Central memory CD8-positive, alpha-beta T cell (primary cell): Measurements from ENCODE around the gene PDZD2.

ENCODE experiments used
- ATAC-seq: fragments of 150-1000 bp; cut with Tn5 transposase; replicated peaks from 2 replicates; pipeline ENCODE4 v1.10.0; 2022; ENCODE audit warnings: mild to moderate bottlenecking, moderate FRiP score, moderate number of reproducible peaks; ENCODE audit not compliant: poor library complexity, severe bottlenecking; ENCODE audit errors: extremely low read depth
- DNase-seq, 2 donors: peaks; one replicate each; pipeline ENCODE4 v3.0.0; 2021; ENCODE audit warnings: low spot score in 2 of 2
- H3K27ac Mint-ChIP-seq: one replicate; pipeline ENCODE4 v1.8.0; 2022; ENCODE audit warnings: low read depth, mild to moderate bottlenecking, moderate library complexity, mixed read lengths
- H3K27me3 Mint-ChIP-seq: one replicate; pipeline ENCODE4 v1.8.0; 2022; ENCODE audit warnings: mixed read lengths
- H3K36me3 Mint-ChIP-seq: one replicate; pipeline ENCODE4 v1.8.0; 2022; ENCODE audit warnings: mild to moderate bottlenecking, moderate library complexity, mixed read lengths; ENCODE audit not compliant: insufficient read depth
- H3K4me1 Mint-ChIP-seq: one replicate; pipeline ENCODE4 v1.8.0; 2022; ENCODE audit warnings: mixed read lengths
- H3K4me3 Mint-ChIP-seq: one replicate; pipeline ENCODE4 v1.8.0; 2022; ENCODE audit warnings: mild to moderate bottlenecking, moderate library complexity, mixed read lengths
- H3K9me3 Mint-ChIP-seq: one replicate; pipeline ENCODE4 v1.8.0; 2022; ENCODE audit warnings: mixed read lengths

Gene PDZD2

DNA sequence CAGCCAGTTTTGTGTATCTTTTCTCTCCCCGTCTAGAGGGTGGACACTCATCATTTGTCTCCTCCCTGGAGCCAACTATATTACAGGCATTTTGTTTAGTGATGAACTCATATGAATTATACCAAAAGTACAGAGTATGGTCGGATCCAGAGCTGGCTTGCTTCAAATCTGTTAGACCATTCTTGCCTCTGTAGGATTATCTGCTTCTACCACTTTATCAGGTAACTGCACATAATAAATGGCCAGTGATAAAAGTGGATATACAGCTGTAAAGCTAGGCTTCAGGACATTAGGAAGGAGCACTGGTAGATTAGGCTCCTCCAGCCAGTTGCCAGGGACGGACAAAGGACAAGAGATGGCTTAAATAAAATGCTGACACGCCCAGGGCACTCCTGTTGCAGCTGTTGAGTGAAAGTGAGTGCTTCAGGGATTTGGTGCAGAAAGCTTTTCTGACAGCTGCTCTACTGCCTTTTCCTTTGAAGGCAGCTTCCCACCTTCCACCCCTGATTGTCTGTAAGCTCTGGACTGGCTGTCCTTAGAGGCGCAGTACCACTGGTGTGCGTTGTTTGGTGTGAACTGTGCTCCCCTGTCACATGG lies 259.2 kb downstream of the PDZD2 start:
- no peak for ATAC-seq
- DNase-seq: no peak
- Mint-ChIP-seq H3K36me3 (no peaks in the 10 kb centered on the region), H3K9me3 (no peaks in the 10 kb centered on the region), H3K4me1 (no peaks in the 10 kb centered on the region), H3K27me3 (peaks cover 15% of the 10 kb centered on the region), H3K27ac (no peak overlapping the region), H3K4me3 (no peak overlapping the region)

- H3K27me3 Mint-ChIP-seq: peaks cover 21% of the 10 kb centered on the region
- DNase-seq (no peak), ATAC-seq (no peak)
- no peak overlapping the region for H3K4me3 Mint-ChIP-seq
- no peaks in the 10 kb centered on the region for H3K36me3 Mint-ChIP-seq
- no peaks in the 10 kb centered on the region for H3K4me1 Mint-ChIP-seq
- no peak overlapping the region for H3K27ac Mint-ChIP-seq
- no peaks in the 10 kb centered on the region for H3K9me3 Mint-ChIP-seq
Observed at GRCh38 chr5:31900296-31900865, 261.4 kb downstream of the PDZD2 start.

DNA sequence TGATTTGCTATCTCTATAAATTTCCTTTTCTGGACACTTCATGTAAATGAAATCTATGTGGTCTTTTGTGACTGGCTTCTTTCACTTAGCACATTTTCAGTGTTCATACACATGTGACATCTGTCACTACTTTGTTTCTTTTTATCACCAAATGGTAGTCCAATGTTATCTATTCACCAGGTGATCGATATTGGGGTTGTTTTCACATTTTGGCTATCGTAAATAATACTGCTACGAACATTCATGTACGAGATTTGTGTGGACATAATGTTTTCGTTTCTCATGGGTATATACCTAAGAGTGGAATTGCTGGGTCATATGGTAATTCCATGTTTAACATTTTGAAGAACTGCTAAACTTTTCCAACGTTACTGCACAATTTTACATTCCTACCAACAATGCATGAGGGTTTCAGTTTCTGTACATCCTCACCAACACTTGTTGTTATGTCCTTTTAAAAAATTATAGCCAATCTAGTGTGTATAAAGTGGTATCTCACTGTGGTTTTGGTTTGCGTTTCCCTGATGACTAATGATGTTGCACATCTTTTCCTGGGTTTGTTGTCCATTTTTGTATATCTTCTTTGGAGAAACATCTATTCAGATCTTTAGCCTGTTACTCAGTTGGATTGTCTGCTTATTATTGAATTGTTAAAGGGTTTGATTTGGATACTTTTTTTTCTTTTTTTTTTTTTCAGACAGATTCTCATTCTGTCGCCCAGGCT lies 263.0 kb downstream of the PDZD2 start:
- Mint-ChIP-seq H3K36me3 (no peaks in the 10 kb centered on the region), H3K27me3 (peaks cover 26% of the 10 kb centered on the region), H3K4me3 (no peak overlapping the region), H3K4me1 (no peaks in the 10 kb centered on the region), H3K27ac (no peak overlapping the region), H3K9me3 (no peaks in the 10 kb centered on the region)
- no peak for DNase-seq
- no peak for ATAC-seq

- ATAC-seq (no peak), DNase-seq (no peak)
- Mint-ChIP-seq H3K27ac (no peak overlapping the region), H3K4me1 (no peaks in the 10 kb centered on the region), H3K9me3 (no peaks in the 10 kb centered on the region), H3K36me3 (no peaks in the 10 kb centered on the region), H3K27me3 (peaks cover 22% of the 10 kb centered on the region), H3K4me3 (no peak overlapping the region)
Observed at GRCh38 chr5:31908396-31908795, 269.5 kb downstream of the PDZD2 start.

DNA sequence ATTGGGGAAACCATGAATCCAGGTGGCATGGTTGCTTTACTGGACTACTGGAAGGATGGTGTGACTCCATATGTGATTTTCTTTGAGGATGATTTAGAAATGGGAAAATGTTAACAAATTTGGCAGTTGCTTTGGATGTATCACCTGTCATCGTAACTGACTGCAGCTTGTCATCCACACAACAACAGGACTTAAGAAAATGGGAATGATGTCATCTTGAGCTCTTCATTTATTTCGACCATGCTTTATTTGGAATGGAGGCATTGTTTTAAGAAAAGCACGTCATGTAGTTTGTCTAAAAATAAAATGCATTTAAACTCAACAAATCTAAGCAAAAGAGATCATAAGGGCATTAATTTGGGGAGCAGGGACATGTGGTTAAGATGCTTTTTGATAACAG lies 270.1 kb downstream of the PDZD2 start:
- Mint-ChIP-seq H3K36me3 (peaks cover under 1% of the 10 kb centered on the region), H3K4me3 (no peak overlapping the region), H3K4me1 (no peaks in the 10 kb centered on the region), H3K9me3 (no peaks in the 10 kb centered on the region), H3K27ac (no peak overlapping the region), H3K27me3 (peaks cover 22% of the 10 kb centered on the region)
- DNase-seq (no peak), ATAC-seq (no peak)

DNA sequence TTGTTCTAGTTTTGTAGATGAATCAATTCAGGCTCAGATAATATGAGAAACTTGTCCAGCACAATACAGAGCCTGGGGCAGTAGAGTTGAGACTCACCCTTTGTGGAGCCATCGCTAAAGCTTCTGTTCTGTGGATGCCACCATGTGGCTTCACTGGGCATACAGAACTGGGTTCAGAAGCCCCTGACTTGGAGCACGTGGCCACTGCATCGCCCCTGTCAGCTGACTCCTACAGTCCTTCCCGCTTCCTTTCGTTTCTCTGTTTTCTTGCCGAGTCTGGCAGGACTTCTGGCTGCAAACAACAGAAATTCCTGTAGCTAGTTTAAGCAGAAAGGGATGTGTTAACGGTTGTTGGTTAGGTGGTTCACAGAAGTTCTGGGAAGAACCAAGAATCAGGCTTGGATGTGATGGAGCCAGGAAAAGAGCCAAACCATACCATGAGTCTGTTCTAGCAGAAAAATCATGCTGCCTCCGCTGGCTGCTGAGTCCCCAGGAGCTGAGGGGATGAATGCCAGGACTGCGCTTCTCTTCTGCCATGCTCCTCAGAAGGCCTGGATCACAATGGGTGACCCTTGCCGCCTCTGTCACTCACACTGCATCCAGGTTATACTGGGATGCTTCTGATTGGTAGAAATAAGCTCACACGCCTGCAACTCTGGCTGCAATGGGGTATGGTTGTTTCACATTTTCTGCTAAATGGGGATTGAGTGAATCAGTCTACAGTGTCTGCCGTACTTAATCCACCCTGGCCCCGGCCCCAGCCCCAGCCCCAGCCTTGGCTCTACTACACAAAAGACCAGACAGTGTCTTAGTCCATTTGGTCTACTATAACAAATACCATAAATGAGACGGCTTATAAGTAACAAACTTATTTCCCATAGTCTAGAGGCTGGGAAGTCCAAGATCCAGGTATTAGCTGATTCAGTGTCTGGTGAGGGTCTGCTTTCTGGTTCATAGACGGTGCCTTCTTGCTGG lies 272.6 kb downstream of the PDZD2 start:
- Mint-ChIP-seq H3K27ac (no peak overlapping the region), H3K9me3 (no peaks in the 10 kb centered on the region), H3K4me1 (no peaks in the 10 kb centered on the region), H3K4me3 (no peak overlapping the region), H3K27me3 (peaks cover 23% of the 10 kb centered on the region), H3K36me3 (peaks cover 1% of the 10 kb centered on the region)
- DNase-seq: no peak
- no peak for ATAC-seq

DNA sequence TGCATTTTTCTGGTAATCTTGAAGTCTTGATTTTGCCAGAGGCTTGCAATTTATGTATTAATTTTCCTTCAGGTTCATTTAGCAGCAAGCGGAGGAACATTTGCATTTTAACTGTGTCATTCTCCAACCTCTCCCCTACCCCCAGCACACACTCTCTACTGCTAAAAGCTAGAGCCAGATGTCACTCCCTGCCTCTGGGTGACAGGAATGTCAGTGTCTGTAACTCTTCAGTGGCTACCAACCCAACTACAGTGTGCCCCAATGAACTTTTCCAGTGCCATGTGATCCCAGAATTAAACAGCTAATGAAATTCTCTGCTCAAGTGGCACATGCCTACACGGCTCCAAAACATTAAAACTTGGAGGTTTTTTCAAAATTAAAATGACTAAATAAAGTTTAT lies 274.9 kb downstream of the PDZD2 start:
- no peaks in the 10 kb centered on the region for H3K9me3 Mint-ChIP-seq
- peaks cover 23% of the 10 kb centered on the region for H3K27me3 Mint-ChIP-seq
- DNase-seq (no peak), ATAC-seq (no peak)
- H3K36me3 Mint-ChIP-seq: peaks cover 1% of the 10 kb centered on the region
- H3K27ac Mint-ChIP-seq: no peak overlapping the region
- H3K4me3 Mint-ChIP-seq: no peak overlapping the region
- no peaks in the 10 kb centered on the region for H3K4me1 Mint-ChIP-seq

DNA sequence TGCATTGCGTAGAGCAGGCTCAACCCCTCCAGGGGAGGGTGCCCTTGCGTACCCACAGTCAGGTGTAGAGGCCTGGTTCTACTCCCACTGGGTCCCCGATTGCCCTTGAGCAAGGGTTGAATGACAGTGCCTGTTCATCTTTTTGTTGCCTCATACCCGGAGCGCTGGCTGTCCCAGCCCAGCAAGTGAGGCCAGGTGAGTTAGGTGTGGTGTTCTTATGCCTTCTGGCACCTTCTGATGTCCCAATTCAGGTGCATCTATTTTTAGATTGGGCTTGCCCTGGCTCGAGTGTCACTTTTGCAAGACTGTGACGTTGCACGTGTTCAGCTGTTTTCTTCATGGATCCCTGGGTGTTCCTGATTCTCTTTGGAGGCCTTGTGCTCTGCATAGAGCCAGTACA lies 277.4 kb downstream of the PDZD2 start:
- ATAC-seq: no peak
- Mint-ChIP-seq H3K27ac (no peak overlapping the region), H3K4me1 (no peaks in the 10 kb centered on the region), H3K27me3 (peaks cover 23% of the 10 kb centered on the region), H3K9me3 (no peaks in the 10 kb centered on the region), H3K4me3 (no peak overlapping the region), H3K36me3 (peaks cover 1% of the 10 kb centered on the region)
- no peak for DNase-seq

- H3K27ac Mint-ChIP-seq: no peak overlapping the region
- no peaks in the 10 kb centered on the region for H3K9me3 Mint-ChIP-seq
- H3K27me3 Mint-ChIP-seq: peaks cover 12% of the 10 kb centered on the region
- H3K4me3 Mint-ChIP-seq: no peak overlapping the region
- ATAC-seq: no peak
- peaks cover 4% of the 10 kb centered on the region for H3K36me3 Mint-ChIP-seq
- no peak for DNase-seq
- peaks cover 5% of the 10 kb centered on the region for H3K4me1 Mint-ChIP-seq
Observed at GRCh38 chr5:31918739-31919138, 279.8 kb downstream of the PDZD2 start.

- Mint-ChIP-seq H3K36me3 (peaks cover 2% of the 10 kb centered on the region), H3K4me1 (peaks cover 5% of the 10 kb centered on the region), H3K4me3 (no peak overlapping the region), H3K9me3 (no peaks in the 10 kb centered on the region), H3K27me3 (no peaks in the 10 kb centered on the region), H3K27ac (no peak overlapping the region)
- ATAC-seq: no peak
- DNase-seq: no peak
Observed at GRCh38 chr5:31921852-31922305, 282.9 kb downstream of the PDZD2 start.

- no peak overlapping the region for H3K4me3 Mint-ChIP-seq
- H3K4me1 Mint-ChIP-seq: peaks cover 5% of the 10 kb centered on the region
- H3K9me3 Mint-ChIP-seq: no peaks in the 10 kb centered on the region
- ATAC-seq (no peak), DNase-seq (no peak)
- H3K27me3 Mint-ChIP-seq: no peaks in the 10 kb centered on the region
- peaks cover 2% of the 10 kb centered on the region for H3K36me3 Mint-ChIP-seq
- H3K27ac Mint-ChIP-seq: no peak overlapping the region
Observed at GRCh38 chr5:31924005-31924404, 285.1 kb downstream of the PDZD2 start.

DNA sequence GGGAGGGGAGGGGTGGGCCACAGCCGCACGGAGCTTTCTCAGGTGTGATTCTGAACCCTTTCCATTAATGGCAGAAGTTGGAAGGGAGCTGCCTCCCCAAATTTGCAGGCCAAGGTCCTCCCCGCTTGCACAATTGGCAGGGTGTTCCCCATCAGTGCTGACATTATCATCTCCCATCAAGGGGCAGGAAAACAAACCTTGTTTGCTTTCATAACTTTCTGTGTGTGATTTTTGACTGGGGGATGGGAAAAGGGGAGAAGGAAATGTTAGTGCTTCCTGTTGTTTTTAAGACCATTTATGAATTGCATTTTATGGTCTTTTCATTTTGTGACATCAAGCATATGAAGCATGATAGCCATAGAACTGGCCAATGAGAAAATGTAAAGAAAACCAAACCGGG lies 292.9 kb downstream of the PDZD2 start:
- Mint-ChIP-seq H3K4me3 (no peak overlapping the region), H3K9me3 (no peaks in the 10 kb centered on the region), H3K27me3 (no peaks in the 10 kb centered on the region), H3K27ac (no peak overlapping the region), H3K4me1 (no peaks in the 10 kb centered on the region), H3K36me3 (peaks cover 2% of the 10 kb centered on the region)
- DNase-seq (no peak), ATAC-seq (no peak)
